Adrenal gland (tissue), 5 donors: ENCODE measurements around the gene VCAN.

Experiments
- POLR2A ChIP-seq, 2 donors: fragments of 450-650 bp; IDR thresholded peaks; one replicate each; pipeline ENCODE4 v1.6.1; 2017; ENCODE audit warnings: antibody characterized with exemption in 2 of 2, mild to moderate bottlenecking in 2 of 2, moderate library complexity in 1 of 2
- TF ChIP-seq, protein P1 (sequence below), 6 experiments: fragments of 450-650 bp in 4 of 6; fragments of 200-600 bp in 2 of 6; sonication (generic) in 1 of 6; IDR thresholded peaks; 1 replicate in 5 of 6; 2 replicates in 1 of 6; pipeline versions ENCODE4 v1.5.1 to v1.8.0; 2016 to 2021; ENCODE audit warnings: antibody characterized with exemption in 6 of 6, mild to moderate bottlenecking in 2 of 6, moderate library complexity in 1 of 6
- donor health status: DM: no; HTN: no; CAD: no.

DNA sequence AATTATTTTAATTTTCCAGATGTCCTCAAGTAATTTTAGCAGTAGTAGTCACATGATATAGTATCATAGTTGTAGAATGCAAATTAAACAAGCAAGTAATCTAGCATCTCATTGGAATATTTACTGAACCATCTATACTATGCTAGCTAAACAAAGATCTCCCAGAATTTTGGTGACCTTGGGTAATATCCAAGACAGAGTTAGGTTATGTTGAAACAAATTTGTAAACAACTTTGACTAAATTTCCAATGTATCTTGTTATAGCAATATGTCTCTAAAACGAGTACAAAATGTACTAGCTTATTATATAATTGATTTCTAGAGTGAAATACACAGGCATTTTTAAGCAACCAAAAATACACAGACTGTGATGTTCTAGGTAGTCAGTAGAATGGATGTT is 41.5 kb downstream of the VCAN start:
- TF ChIP-seq, protein P1, sequence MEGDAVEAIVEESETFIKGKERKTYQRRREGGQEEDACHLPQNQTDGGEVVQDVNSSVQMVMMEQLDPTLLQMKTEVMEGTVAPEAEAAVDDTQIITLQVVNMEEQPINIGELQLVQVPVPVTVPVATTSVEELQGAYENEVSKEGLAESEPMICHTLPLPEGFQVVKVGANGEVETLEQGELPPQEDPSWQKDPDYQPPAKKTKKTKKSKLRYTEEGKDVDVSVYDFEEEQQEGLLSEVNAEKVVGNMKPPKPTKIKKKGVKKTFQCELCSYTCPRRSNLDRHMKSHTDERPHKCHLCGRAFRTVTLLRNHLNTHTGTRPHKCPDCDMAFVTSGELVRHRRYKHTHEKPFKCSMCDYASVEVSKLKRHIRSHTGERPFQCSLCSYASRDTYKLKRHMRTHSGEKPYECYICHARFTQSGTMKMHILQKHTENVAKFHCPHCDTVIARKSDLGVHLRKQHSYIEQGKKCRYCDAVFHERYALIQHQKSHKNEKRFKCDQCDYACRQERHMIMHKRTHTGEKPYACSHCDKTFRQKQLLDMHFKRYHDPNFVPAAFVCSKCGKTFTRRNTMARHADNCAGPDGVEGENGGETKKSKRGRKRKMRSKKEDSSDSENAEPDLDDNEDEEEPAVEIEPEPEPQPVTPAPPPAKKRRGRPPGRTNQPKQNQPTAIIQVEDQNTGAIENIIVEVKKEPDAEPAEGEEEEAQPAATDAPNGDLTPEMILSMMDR (IDR thresholded peaks at IDR 0.05), result no peak
- no peak for TF ChIP-seq POLR2A (IDR thresholded peaks at IDR 0.05)
